GM19035 (cell line): ENCODE data around the gene WWC2.

Experiments used
- ATAC-seq: cut with Tn5 transposase; IDR thresholded peaks from one replicate; pipeline ENCODE4 v1.9.1; 2021; ENCODE audit not compliant: unreplicated experiment

The WWC2 gene

DNA sequence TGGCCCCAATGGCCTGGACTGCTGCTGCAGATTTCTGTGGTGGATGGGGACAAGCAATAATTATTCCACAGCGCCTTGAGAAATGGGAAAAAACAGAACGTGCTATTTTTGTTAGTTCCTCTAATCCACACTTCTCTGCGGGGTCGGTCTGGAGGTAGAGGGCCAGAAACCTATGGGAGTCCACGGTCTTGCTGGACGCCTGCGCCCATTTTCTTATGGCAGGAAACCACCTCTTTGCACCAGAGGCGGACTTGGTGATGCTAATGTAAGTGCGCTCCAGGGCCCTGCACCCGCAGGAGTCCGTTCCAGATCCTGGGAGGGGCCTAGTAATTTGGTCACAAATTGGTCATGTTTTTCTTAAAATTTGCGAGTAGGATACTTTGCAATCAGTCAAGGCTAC is 249.1 kb downstream of the WWC2 start:
- no peak for ATAC-seq

DNA sequence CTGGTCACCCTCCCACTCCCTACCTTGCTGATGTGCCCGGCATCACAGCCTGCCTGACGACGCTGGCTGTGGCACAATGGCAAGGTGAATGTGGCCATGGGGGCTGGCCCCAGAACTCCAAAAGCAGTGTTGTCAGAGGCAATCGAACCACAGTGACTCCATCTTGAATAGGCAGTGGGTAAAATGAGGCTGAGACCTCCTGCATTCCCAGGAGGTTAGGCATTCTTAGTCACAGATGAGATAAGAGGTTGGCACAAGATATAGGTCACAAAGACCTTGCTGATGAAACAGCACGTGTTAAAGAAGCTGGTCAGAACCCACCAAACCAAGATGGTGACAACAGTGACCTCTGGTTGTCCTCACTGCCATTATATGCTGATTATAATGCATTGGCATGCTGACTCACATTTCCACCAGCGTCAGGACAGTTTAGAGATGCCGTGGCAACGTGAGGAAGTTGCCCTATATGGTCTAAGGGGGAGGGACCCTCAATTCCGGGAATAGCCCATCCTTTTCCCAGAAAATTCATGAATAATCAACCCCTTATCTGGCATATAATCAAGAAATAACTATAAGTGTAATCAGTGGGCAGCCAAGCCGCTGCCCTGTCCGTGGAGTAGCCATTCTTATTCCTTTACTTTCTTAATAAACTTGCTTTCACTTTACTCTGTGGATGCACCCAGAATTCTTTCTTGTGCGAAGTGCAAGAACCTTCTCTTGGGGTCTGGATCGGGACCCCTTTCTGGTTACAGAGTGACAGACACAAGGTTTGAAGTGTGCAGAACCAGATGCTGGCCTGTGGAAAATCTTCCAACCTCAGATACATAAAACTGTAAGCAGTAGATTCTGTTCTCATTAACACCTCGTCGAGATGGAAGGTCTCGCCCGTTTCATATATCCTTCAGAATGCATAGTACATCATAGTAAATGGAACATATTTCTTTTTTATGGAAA is 249.9 kb downstream of the WWC2 start:
- ATAC-seq: no peak

DNA sequence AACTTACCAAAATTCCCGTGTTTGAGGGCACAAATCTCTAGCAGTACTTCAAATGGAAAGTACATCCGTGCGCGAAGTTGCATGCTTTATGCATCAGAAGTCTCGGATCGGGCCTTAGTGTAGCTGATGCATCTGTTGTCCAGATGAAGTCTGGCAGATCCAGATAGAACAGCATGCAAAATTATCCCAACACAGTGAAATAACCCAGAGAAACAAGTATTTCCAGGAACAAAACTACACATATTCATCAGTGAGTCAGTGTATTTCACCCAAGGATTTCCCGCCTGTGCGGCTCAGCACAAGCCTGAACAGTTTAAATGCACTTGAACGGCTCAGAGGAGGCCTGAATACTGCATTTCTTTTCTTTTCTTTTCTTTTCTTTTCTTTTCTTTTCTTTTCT is 250.6 kb downstream of the WWC2 start:
- no peak for ATAC-seq

DNA sequence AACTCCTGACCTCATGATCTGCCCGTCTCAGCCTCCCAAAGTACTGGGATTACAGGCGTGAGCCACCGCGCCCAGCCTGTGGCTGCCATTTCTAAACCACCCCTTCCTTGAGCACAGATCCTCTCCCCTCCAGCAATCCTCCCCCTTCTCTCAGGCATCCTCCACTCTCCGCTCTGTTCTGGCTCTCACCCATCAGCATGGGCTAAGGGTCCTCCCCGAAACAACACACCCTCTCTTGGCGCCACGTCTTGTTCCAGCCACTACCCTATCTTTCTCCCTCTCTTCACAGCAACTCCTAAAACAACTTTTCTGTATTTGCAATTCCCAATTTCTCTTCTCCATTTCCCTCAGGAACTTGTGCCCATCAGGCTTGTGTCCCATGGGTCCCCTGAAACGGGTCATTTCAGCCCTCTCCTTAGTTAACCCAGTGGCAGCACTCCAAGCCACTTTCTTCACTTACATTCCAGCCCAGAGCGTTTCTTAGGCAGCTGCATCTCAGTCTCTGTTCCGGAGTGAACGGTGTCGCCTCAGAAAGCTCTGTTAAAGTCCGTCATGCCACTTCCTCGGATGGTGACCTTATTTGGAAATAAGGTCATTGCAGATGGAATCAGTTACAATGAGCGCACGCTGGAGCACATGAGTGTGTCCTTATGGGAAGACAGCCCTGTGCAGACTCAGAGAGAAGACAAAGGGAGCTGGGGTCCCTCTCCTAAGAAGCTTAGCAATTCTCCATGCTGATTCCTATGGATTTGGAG is 251.4 kb downstream of the WWC2 start:
- no peak for ATAC-seq

DNA sequence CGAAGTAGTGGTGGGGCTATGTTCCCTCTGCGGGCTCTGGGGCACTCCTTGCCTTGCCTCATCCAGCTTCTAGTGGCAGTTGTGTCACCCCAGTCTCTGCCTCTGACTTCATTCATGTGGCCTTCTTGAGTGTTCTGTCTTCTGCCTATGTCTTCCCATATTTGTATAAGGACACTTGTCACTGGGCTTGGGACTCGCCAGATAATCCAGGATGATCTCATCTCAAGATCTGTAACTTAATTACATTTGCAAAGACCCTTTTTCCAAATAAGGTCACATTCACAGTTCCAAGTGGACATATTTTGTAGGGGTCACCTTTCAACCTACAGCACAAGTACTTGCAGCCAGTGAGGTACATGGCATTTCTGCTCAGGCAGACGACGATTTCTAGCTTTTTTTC is 253.5 kb downstream of the WWC2 start:
- no peak for ATAC-seq

DNA sequence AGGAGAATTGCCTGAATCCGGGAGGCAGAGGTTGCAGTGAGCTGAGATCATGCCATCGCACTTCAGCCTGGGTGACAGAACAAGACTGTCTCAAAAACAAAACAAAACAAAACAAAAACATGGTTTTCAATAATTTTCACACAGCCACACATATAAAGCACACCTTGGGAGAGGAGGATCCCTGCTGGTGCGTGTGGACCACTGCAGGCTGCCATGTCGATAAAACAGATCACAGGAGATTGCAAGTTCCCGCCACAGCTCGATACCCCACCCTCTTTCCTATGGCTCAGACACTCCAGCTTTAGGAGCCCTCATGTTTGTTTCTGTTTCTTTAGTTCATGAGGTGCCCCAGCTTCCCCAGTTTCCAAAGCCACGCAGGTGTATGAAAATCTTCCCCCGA is 254.5 kb downstream of the WWC2 start:
- ATAC-seq: no peak

DNA sequence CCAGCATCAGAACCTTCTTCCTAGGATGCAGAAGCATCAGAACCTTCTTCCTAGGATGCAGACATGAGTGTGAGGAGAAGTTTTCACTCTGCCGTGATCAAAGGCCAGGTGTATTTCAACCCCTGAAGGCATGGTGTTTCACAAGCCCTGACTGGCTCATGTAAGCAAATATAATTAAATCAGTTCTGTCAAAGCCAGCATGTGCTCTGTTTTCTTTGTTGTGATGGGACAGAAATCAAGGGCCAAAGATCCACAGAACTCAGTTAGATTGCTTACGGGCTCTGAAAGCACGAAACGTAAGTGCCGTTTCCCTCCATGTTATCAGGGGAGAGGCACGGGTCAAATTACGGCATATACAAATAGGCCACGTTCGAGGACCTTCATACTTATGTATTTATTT is 255.2 kb downstream of the WWC2 start:
- ATAC-seq: no peak

DNA sequence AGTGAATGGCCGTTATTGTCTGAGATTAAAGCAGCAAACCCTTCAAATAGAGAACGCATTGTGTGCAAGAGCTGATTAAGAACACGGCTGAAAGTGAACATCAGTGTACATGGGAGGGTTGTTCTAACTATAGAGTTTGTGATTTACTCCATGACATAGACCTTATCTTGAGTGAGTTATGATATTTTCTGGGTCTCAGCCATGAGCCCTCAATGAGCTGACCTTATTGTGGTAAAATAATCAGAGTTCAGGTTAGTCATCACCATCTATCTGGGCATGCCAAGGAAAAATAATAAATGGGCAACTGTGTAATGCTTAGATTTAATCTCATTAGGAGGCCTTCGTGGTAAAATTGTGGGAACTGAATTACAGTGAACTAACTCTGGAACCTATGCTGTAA is 256.3 kb downstream of the WWC2 start:
- no peak for ATAC-seq

DNA sequence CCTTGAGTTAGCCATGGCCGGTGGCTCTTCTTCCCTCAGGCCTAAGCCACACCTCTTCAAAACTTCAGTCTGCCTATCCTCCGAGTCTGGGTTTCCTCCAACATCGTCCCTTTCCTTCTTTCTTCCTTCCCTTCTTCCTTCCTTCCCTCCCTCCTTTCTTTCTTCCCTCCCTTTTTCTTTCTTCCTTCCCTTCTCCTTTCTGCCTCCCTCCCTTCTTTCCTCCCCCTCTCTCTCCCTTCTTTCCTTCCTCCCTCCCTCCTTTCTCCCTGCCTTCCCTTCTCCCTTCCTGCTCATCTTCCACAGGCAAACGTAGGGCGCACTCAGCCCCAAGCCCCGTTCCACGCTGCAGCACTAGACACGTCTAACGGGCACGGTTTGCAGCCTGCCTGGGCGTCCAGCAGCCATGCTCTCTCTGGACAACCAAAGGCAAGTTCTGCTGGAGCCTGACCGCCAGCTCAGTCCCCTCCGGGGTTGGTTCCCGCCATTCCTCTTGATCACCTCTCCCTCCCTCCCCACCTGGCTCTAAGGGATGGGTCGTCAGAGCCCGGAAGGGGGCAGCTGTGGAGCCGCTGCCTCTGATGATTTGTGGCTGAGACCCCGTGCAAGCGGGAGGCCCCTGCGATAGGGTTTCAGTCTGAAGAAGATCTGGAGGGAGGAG is 257.2 kb downstream of the WWC2 start:
- ATAC-seq: no peak

DNA sequence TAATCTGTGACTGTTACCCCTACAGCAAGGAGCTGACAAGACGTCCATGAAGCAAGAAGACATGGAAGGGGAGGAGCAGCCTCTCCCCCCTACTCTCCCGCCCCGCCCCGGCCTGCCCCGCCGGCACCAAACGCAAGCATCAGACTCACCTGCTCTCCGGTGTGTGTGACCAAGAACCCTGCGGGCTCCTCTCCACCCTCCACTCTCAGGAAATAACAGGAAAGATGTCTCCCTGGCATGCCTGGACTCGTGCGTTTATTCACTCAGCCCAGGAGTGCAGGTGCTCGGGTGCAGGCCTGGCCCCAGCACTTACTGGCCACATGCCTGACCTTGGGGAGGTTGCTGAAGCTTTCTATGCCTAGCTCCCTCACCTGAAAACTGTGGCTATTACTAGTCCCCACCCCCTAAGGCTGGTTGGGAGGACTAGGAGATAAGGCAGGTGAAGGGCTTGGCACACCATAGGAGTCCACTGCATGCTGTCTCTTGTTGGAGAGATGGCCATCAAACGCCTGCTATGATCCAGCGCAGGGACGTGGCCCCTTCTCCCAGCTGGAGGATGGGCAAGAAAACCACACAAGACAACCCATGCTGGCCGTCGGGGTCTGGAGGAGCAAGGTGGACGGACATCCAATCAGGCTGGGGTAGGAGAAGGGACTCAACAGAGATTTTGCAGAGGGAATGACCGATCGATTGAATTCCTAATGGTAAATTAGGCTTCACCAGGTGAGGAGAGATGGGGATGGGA is 258.0 kb downstream of the WWC2 start:
- no peak for ATAC-seq

DNA sequence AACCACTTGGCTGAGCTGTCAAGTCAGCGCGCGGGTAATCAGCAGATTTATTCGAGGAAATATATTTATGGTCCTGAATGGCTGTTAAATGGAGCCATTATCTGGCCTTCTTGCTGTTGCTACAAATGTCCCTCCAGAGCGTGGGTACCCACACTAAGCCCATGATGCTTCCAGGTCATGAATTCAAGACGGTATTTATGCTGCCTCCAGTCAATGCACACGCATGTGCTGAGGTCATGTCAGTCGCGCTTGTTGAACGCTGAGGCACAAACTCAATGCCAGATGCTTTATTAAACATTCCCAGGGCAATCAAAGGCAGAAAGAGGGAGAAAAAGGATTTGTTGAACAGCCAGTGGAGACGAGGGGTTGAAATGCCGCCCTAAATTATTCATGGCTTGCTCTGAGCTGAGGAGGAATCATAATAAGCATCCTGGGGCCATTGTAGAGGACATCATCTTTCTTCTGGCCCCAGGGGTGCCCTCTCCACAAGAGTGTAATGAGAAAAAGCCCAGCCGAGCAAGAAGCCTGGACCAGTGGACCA is 259.2 kb downstream of the WWC2 start:
- ATAC-seq: no peak

DNA sequence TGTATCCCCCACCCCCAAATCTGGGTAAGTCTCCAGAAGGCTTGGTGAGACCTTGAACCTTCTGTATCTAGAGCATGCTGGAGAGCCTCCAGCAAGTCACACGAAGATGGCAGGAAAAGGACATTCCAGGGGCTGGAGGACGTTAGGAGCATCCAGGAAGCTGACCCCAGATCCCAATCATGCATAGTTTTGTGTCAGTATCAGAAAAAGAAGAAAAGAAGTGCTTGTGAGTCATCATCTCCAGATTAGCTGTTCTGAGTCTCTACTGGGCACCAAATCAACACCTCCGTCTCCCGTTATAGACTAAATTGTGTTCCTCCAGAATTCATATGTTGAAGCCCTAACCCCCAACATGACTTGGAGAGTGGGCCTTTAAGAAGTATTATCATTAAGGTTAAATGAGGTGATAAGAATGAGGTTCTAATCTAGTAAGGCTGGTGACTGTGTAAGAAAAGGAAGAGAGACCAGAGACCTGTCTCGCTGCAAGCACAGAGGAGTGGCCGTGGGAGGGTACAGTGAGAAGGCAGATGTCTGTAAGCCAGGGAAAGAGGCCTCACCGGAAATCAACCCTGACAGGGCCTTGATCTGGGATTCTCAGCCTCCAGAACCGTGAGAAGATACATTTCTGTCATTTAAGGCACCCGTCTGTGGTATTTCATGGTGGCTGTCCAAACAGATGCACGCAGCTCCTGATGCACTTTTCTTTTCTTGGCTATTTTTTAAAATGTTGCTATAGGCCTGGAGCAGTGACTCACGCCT is 261.3 kb downstream of the WWC2 start:
- no peak for ATAC-seq

DNA sequence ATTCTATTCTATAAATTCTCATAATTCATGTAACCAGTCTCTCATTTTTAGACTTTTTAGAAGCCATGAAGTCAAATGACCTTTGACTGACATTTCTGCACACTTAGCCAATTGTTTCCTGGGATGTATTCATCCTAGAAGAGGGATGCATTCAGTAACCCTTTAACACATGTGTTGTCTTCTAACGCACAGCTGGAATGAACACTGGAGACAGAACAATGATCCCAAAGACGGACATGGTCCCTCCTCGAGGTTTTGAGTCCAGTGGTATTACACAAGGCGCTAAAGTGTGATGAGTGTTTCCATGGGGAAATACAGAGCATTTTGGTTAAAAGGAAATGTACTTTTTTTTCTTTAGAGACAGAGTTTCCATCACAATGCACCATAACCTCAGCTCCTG is 263.0 kb downstream of the WWC2 start:
- ATAC-seq: no peak

DNA sequence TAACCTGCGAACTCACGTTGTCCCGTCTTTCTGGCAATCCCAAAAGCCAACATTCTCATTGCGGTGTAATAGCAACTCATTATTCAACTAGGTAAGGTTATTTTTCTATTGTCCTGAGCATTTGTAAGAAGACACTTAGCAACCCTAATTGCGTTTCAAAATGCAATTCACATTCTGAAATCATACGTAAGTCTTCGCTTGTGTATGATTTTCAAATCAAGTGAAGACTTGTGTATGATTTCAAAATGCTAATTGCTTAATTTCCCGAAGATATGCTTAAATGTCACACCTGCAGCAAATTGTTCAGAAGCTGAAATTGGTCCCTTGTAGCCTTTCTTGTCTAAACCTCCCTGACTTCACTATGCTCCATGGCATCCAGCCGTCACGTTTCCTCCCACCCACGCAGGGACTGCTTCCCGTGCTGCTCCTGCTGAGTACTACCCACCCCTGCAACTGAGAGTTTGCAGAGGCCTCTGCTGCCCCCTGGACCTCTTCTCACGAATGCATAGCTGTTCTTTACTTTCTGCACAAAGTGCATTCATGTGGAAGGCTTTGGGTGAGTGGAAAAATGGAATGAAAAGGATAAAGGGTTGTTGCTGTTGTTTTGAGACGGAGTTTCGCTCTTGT is 264.0 kb downstream of the WWC2 start:
- no peak for ATAC-seq

DNA sequence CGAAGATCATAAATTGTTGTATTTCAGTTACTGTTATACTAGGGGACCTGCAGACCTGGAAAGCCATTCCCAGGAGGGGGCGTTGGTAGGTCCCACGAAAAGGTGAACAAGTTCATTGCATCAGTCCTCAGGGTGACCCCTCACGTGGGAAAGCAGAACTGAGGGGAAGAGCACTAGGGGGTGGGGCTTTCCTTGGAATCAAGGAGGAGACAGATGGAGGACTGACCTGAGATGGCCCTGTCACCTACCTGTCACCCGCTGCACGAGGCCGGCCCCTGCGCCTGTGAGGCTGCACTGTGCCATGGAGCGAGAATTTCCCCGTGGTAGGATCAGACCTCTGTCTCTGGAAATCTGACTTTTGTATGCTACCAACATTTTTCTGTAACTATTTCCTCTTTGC is 265.0 kb downstream of the WWC2 start:
- no peak for ATAC-seq

DNA sequence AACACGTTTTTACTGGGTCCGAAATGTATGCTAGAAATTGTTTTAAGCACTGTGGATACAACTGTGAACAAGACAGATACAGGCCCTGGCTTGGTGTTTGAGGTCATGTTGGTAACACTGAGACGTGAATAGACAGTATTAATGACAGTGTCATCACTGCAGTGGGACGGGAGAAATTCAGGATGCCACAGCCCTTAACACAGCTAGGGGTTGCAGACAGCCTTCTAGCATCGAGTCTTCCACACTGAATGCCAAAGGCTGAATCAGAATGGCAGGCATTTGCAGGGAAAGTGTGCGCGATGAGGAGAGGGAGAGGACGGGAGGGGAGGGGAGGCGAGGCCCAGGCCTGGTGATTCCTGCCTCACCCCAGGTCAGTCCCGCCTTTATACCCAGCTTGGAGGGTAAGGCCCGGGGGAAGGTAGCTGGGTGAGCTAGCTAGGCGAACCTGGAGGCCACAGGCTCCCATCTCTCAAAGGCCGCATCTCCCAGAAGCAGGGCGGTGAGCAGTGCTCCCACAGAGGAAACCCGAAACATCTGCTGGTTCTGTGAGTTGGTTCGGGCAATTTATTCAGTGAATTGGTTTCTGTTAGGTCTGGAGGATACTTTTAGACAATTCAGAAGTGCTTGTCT is 267.3 kb downstream of the WWC2 start:
- ATAC-seq: no peak

DNA sequence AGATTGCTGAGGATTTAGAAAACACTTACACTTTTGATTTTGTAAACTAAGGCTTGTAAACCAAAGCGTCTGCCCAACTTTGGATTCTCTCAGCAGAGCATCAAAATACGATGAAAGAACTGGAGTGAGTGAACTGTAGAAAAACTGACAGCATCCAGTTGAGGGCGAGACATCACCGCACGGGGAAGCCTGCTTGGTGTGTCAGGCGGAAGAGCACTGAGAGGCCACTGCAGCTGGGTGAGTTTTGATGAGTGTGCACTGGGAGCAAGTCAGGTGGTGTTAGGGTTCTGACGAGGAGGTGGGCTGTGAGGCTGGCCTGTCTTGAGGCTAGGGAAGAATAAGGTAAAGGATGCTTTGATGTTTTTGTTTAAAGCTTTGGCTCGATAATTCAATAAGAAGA is 270.0 kb downstream of the WWC2 start:
- ATAC-seq: no peak
